Measurements from ENCODE around the gene GSTA3. TPM values are rescaled to one million over a fixed set of nuclear protein-coding genes. Genes with fewer than 3 reads are reported as not detected.
"Not testable (repeated sequence)": the region's sequence is repeated elsewhere in the genome, so short reads cannot be mapped to it uniquely, and the experiment has no call there.

Gene GSTA3
- total and polyA plus RNA-seq, 8 donors, result not detected

DNA sequence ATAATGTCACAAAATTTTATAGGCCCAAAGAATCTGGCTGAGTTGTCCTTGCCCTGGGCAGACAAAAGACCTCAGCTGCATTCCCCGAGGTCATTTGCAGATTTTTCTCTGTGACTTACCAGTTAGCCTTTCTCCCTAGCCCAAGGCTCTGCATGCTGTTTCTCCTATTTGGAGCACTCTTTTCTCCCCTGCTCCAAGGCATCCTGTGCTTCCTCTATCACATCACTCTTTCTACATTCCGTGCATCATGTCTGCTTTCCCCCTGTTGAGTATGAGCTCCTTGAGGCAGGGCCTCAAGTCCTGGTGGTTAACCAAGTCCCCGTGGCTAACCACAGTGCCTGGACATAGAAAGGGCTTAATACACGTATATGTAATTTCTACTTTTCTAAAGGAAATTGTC lies 593 bp upstream of the GSTA3 start:
- WGBS, 2 donors, result 78 to 82% methylated on average over 4 of the region's 4 CpGs

DNA sequence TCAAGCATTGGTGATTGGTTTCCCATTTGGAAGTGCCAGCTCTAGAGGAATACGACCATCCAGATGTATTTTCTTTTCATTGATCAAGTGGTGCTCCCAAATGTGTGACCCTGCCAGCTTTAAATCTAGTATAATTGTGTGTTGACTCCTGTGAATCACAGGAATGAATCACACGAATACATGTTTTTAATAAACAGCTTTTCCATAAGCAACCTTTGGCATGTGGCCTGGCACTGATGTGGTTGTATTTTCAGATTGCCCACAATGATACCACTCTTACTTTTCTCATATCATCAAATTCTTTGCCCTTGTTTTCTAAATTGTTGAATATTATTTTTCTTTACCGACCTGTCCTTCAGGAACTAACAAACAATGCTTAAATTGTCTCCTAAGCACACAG lies 367 bp downstream of the GSTA3 start:
- peak in 2 of 4 donors; percentile 20 to 42 for ATAC-seq

More for the DNA sequence above, 593 bp upstream of the GSTA3 start:
- Histone ChIP-seq H3K9me3 (no peaks in the 10 kb centered on the region), H3K4me1 (no peaks in the 10 kb centered on the region), H3K27ac (no peak overlapping the region), H3K4me3 (no peak overlapping the region), H3K36me3 (no peaks in the 10 kb centered on the region), H3K27me3 (no peaks in the 10 kb centered on the region)
- TF ChIP-seq, protein P1, sequence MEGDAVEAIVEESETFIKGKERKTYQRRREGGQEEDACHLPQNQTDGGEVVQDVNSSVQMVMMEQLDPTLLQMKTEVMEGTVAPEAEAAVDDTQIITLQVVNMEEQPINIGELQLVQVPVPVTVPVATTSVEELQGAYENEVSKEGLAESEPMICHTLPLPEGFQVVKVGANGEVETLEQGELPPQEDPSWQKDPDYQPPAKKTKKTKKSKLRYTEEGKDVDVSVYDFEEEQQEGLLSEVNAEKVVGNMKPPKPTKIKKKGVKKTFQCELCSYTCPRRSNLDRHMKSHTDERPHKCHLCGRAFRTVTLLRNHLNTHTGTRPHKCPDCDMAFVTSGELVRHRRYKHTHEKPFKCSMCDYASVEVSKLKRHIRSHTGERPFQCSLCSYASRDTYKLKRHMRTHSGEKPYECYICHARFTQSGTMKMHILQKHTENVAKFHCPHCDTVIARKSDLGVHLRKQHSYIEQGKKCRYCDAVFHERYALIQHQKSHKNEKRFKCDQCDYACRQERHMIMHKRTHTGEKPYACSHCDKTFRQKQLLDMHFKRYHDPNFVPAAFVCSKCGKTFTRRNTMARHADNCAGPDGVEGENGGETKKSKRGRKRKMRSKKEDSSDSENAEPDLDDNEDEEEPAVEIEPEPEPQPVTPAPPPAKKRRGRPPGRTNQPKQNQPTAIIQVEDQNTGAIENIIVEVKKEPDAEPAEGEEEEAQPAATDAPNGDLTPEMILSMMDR (IDR thresholded peaks at IDR 0.05), result no peak
- FAIRE-seq, result no peak
- intact Hi-C loops (cut with DNase I), result no loop called here
- no peak for DNase-seq
- peak in 2 of 4 donors; percentile 26 to 35 for ATAC-seq

DNA sequence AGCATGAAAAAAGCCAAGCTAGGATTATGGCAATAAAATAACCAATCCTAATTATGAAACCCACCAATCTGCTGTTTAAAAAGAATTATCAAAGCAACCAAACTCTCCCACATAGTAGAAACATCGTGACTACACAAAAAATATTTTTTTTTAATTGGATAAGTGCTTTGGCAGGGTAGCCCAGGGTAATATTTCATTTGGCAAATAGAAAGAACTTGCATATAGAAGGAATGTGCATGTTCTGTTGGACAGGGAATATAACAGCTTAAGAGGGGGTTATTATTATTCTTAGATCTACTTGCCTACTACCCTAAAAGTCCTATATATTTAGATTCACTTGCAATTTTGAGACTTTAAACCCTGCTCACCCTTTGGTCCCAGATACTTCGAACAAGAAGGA lies 972 bp downstream of the GSTA3 start:
- no peak for ATAC-seq
- 80 to 81% methylated on average over 2 of the region's 2 CpGs for WGBS, 2 donors
- H3K4me1 ChIP-seq, result no peaks in the 10 kb centered on the region

More for the DNA sequence above, 367 bp downstream of the GSTA3 start:
- Histone ChIP-seq H3K4me1 (no peaks in the 10 kb centered on the region), H3K4me3 (no peak overlapping the region), H3K27me3 (no peaks in the 10 kb centered on the region), H3K27ac (no peak overlapping the region), H3K9me3 (no peaks in the 10 kb centered on the region), H3K36me3 (no peaks in the 10 kb centered on the region)
- DNase-seq, result no peak
- intact Hi-C loops (cut with DNase I), result no loop called here
- WGBS, 2 donors, result 55 to 56% methylated on average over 3 of the region's 3 CpGs
- TF ChIP-seq, protein P1 (IDR thresholded peaks at IDR 0.05), result no peak
- no peak for FAIRE-seq

DNA sequence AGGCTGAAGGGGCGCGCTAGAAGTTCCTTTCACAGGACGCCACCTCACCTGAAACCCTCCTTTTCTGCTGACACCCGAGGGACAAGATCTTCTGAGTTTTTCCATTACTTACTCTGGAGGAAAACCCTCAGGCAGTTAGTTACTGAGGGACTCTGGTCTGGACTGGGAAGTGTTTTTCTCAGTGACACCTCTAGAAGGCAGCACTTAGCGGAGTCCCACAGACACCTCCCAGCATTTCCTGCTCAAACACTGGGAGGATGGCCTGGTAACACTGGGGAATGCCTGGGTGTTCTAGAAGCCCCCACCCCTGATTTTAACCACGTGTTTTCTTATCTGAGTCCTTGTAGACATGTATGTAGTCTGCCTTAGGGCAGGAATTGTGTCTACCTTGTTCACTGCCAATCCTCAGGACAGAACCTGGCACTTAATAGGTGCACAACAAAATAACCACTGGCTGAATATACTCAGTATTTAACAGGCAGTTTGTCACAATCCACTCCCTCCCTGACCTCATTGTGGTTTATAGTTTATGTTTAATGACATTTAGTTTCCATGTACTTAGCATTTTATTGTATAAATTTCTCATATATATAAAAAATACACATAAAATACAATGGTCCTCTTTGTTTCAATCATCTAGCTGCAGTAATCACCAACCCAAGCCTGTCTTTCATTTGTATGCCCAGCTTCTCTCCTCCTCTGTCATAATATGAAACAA lies 4.8 kb downstream of the GSTA3 start:
- no peaks in the 10 kb centered on the region for H3K27me3 ChIP-seq
- no peak for FAIRE-seq
- peak in 2 of 4 donors; percentile 54 to 67 for ATAC-seq
- H3K27ac ChIP-seq, result no peak overlapping the region
- no peaks in the 10 kb centered on the region for H3K4me1 ChIP-seq
- no peak overlapping the region for H3K4me3 ChIP-seq
- intact Hi-C loops (cut with DNase I), result no loop called here
- 72 to 73% methylated on average over 6 of the region's 6 CpGs for WGBS, 2 donors
- no peaks in the 10 kb centered on the region for H3K9me3 ChIP-seq
- DNase-seq, result no peak
- no peaks in the 10 kb centered on the region for H3K36me3 ChIP-seq
- TF ChIP-seq, protein P1 (IDR thresholded peaks at IDR 0.05), result no peak

More for the DNA sequence above, 972 bp downstream of the GSTA3 start:
- FAIRE-seq (no peak), DNase-seq (no peak)
- TF ChIP-seq, protein P1 (IDR thresholded peaks at IDR 0.05), result no peak
- no peaks in the 10 kb centered on the region for H3K27me3 ChIP-seq
- no peak overlapping the region for H3K27ac ChIP-seq
- H3K9me3 ChIP-seq, result no peaks in the 10 kb centered on the region
- intact Hi-C loops (cut with DNase I), result no loop called here
- no peaks in the 10 kb centered on the region for H3K36me3 ChIP-seq
- H3K4me3 ChIP-seq, result no peak overlapping the region

DNA sequence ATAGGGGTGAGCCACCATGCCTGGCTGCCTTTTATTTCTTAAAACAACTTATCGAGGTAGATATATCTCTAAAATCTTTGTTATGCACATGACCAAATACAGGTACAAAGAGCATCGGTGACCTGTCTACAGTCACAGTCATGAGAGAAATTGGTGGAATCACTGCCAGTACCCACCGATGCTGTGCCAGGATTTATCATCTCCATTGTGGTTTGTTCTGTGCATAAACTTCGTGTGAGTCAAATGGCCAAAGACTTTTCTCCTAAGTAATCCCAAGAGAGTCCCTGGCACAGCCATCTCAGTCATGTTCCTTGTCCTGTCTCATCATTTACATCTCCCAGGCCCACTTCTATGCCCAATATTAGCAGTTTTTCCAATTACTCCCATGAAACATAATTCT lies 9.0 kb downstream of the GSTA3 start:
- Histone ChIP-seq H3K4me1 (no peaks in the 10 kb centered on the region), H3K27me3 (no peaks in the 10 kb centered on the region), H3K36me3 (no peaks in the 10 kb centered on the region), H3K4me3 (no peak overlapping the region), H3K27ac (no peak overlapping the region), H3K9me3 (no peaks in the 10 kb centered on the region)
- TF ChIP-seq, protein P1 (IDR thresholded peaks at IDR 0.05), result no peak
- DNase-seq (no peak), FAIRE-seq (no peak), ATAC-seq (no peak)
- WGBS, 2 donors, result 91% methylated on average over 4 of the region's 4 CpGs
- intact Hi-C loops (cut with DNase I), result no loop called here

DNA sequence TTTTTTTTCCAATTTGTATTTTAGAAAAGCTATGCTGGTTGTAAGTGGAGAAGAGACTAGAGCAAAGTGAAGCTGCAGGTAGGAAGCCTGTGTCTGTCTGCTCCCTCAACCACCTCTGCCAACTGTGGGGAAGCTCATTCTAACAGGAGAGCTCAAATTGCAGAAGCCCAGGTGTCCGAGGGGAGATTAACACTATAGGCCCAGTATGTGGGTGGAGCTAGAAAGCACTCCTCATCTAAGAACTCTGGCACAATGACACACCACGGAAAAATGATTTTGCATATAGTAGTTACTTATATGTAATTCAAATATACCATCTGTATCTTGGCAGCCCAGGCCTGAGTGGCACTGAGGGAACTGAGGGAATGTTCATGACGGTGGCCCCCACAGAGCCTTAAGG lies 13.7 kb downstream of the GSTA3 start:
- H3K4me1 ChIP-seq, result peaks cover 12 to 24% (median 16%) of the 10 kb centered on the region in 3 donors
- 79 to 81% methylated on average over 3 of the region's 3 CpGs for WGBS, 2 donors
- H3K4me3 ChIP-seq; ATAC-seq; H3K27ac ChIP-seq; DNase-seq; intact Hi-C loops (cut with DNase I); H3K27me3 ChIP-seq; H3K36me3 ChIP-seq; FAIRE-seq; H3K9me3 ChIP-seq: not testable (repeated sequence)

Measured in pancreas (tissue), 10 donors.